Activated T-helper 2 cell treated with anti-CD3 and anti-CD28 coated beads, Interferon-gamma antibody, Interleukin-2, Interleukin-4, amounts not matched to agents 10 μg/mL and 5 μg/mL and 100 μg/mL, durations not matched to agents 14 hours and 24 hours and 36 hours (primary cell): ENCODE data around the gene ARSJ. TPM values are rescaled to one million over a fixed set of nuclear protein-coding genes. Genes with fewer than 3 reads are reported as not detected.

Experiments used
- DNase-seq: peaks from one replicate; pipeline ENCODE4 v3.0.0; 2021; ENCODE audit warnings: low spot score
- H3K27ac Mint-ChIP-seq: one replicate; pipeline ENCODE4 v1.8.0; 2021; ENCODE audit warnings: mixed read lengths
- H3K27me3 Mint-ChIP-seq: one replicate; pipeline ENCODE4 v1.8.0; 2021; ENCODE audit warnings: low read depth, mixed read lengths
- H3K36me3 Mint-ChIP-seq: one replicate; pipeline ENCODE4 v1.8.0; 2021; ENCODE audit warnings: low read depth, mixed read lengths
- H3K4me1 Mint-ChIP-seq: one replicate; pipeline ENCODE4 v1.8.0; 2021; ENCODE audit warnings: low read depth, mixed read lengths
- H3K4me3 Mint-ChIP-seq: one replicate; pipeline ENCODE4 v1.8.0; 2021; ENCODE audit warnings: low read depth, mild to moderate bottlenecking, moderate library complexity, mixed read lengths
- H3K9me3 Mint-ChIP-seq: one replicate; pipeline ENCODE4 v1.8.0; 2021; ENCODE audit warnings: mixed read lengths
- intact Hi-C: fragments of 100-400 bp; cut with micrococcal nuclease; formaldehyde crosslinking; loops from one replicate; pipeline ENCODE4 v1.15.1; 2023
- total RNA-seq: library from RNA; stranded (reverse); gene quantifications from 2 replicates; pipeline ENCODE4 v1.2.3, GENCODE V29; 2022

The ARSJ gene
- total RNA-seq, 1 donor from 2014 or later, result not detected

- no peak overlapping the region for H3K4me3 Mint-ChIP-seq
- H3K36me3 Mint-ChIP-seq, result peaks cover 4% of the 10 kb centered on the region
- peaks cover 14% of the 10 kb centered on the region for H3K9me3 Mint-ChIP-seq
- intact Hi-C loops, result loop anchor here (5.0 kb wide), 1 partner anchor 45 kb away; no protein-coding TSS in a partner anchor
- H3K4me1 Mint-ChIP-seq, result peaks cover 5% of the 10 kb centered on the region
- DNase-seq, result no peak
- H3K27me3 Mint-ChIP-seq, result no peaks in the 10 kb centered on the region
- no peak overlapping the region for H3K27ac Mint-ChIP-seq
Measured at GRCh38 chr4:113872426-113873260, 106.8 kb downstream of the ARSJ start.

- peaks cover 4% of the 10 kb centered on the region for H3K36me3 Mint-ChIP-seq
- no peak overlapping the region for H3K4me3 Mint-ChIP-seq
- intact Hi-C loops, result loop anchor here (2.0 to 5.0 kb wide), 2 partner anchors 44 to 516 kb away; no protein-coding TSS in a partner anchor
- peaks cover 5% of the 10 kb centered on the region for H3K4me1 Mint-ChIP-seq
- no peaks in the 10 kb centered on the region for H3K27me3 Mint-ChIP-seq
- peaks cover 14% of the 10 kb centered on the region for H3K9me3 Mint-ChIP-seq
- no peak for DNase-seq
- H3K27ac Mint-ChIP-seq, result no peak overlapping the region
Measured at GRCh38 chr4:113871080-113871479, 108.4 kb downstream of the ARSJ start.

- H3K4me3 Mint-ChIP-seq, result no peak overlapping the region
- peaks cover 5% of the 10 kb centered on the region for H3K4me1 Mint-ChIP-seq
- no peaks in the 10 kb centered on the region for H3K27me3 Mint-ChIP-seq
- intact Hi-C loops, result loop anchor here (1.0 to 5.0 kb wide), 3 partner anchors 43 to 515 kb away; no protein-coding TSS in a partner anchor
- peaks cover 4% of the 10 kb centered on the region for H3K36me3 Mint-ChIP-seq
- peak overlapping the region; percentile 85 for H3K27ac Mint-ChIP-seq
- no peak for DNase-seq
- peaks cover 14% of the 10 kb centered on the region for H3K9me3 Mint-ChIP-seq
Measured at GRCh38 chr4:113869743-113870375, 109.6 kb downstream of the ARSJ start.

GRCh38 chr4:113866611-113867010, 112.8 kb downstream of the ARSJ start:
- Mint-ChIP-seq H3K36me3 (peaks cover 4% of the 10 kb centered on the region), H3K9me3 (peaks cover 14% of the 10 kb centered on the region), H3K27me3 (peaks cover 5% of the 10 kb centered on the region), H3K4me3 (no peak overlapping the region), H3K27ac (no peak overlapping the region), H3K4me1 (peaks cover 5% of the 10 kb centered on the region)
- DNase-seq, result no peak
- intact Hi-C loops, result no loop called here

GRCh38 chr4:113858924-113859323, 120.5 kb downstream of the ARSJ start:
- Mint-ChIP-seq H3K4me3 (no peak overlapping the region), H3K36me3 (no peaks in the 10 kb centered on the region), H3K9me3 (no peaks in the 10 kb centered on the region), H3K4me1 (no peaks in the 10 kb centered on the region), H3K27me3 (peaks cover 5% of the 10 kb centered on the region), H3K27ac (no peak overlapping the region)
- DNase-seq, result no peak
- intact Hi-C loops, result no loop called here

GRCh38 chr4:113851816-113852215, 127.6 kb downstream of the ARSJ start:
- intact Hi-C loops, result no loop called here
- Mint-ChIP-seq H3K36me3 (no peaks in the 10 kb centered on the region), H3K27me3 (no peaks in the 10 kb centered on the region), H3K4me3 (no peak overlapping the region), H3K4me1 (no peaks in the 10 kb centered on the region), H3K27ac (no peak overlapping the region), H3K9me3 (no peaks in the 10 kb centered on the region)
- no peak for DNase-seq

Other genes with a start within 250 kb of the ARSJ start
- gene CAMK2D, start 217.9 kb downstream of the ARSJ start, total RNA-seq, result 58.4 and 61.3 TPM in 2 replicates